Stimulated activated CD4-positive, alpha-beta T cell treated with anti-CD3 and anti-CD28 coated beads, Interleukin-2, amount 100 ng/mL, for 24 hours (primary cell): ENCODE measurements around the gene RALGAPA2.

Source experiments
- DNase-seq, 2 donors: peaks; one replicate each; pipeline ENCODE4 v3.0.0-alpha.2; 2020

Gene RALGAPA2

DNA sequence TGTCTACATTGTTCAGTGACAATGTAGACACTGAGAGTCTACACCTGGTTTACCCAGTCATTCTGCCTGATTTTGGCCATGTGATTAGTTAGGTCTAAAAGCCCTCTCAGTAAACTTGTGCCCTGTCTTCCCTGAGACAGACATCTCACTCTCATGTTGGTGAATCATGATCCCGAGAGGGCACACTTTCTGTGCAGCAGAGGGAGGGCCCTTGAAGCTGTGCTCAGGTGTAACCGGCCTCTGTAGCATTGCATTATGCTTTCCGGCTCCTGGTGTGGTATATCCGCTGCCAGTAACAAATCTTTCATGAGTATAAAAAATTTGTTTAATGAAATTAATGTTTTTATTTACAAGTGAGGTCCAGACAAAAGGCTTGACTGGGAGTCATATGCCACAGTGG is 85.0 kb downstream of the RALGAPA2 start:
- no peak for DNase-seq

DNA sequence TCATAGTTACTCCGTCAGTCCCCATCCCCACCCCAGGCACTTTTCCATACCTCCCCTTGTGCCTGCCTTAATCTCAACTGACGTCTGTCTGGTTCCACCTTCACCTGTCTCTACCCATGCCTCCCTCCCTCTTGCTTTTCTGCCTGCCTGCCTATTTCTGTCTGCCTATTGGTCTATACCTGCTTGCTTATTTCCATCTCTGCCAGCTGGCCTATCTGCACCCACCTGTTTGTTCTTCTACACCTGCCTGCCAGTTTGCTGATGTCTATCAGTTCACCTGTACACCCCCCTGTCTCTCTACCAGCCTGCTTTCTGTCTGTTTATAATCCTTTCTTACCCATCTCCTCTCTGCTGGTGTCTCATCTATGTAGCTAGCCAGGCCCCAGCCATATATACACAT is 87.5 kb downstream of the RALGAPA2 start:
- DNase-seq: no peak

DNA sequence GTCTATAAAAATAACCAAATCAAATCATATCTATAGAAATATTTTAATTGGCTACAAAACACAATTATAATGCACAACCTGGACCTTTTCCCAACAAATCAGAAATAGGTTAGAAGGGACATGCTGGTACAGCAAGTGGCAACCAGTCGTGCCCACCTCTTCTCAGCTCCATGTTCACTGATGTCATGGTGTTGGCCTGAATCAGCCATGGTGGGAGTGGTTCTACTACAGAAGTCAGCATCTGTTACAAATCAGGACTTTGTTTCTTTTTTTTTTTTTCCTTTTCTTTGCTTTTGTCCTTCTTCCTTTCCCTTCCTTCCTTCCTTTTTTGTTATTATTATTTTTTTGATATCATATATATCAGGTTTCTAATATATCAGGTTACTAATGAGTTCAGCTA is 91.2 kb downstream of the RALGAPA2 start:
- no peak for DNase-seq

DNA sequence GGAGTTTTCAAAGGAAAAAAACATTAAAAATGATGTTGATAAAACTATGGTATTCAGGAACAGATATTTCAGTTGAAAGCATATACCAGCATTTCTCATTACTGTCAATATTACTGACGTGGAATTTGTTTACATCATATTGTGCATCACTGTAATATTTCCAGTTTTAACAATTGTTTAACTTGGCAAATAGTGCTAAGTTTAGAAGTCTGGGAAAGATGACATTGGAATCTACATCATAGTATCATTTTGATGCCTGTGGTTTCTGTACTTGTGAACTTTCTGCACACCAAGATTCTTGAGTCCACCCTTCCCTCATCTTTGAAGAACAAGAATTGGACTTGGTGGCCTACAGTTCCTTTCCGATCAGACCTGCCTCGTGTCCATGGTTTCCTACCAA is 98.1 kb downstream of the RALGAPA2 start:
- DNase-seq: no peak

DNA sequence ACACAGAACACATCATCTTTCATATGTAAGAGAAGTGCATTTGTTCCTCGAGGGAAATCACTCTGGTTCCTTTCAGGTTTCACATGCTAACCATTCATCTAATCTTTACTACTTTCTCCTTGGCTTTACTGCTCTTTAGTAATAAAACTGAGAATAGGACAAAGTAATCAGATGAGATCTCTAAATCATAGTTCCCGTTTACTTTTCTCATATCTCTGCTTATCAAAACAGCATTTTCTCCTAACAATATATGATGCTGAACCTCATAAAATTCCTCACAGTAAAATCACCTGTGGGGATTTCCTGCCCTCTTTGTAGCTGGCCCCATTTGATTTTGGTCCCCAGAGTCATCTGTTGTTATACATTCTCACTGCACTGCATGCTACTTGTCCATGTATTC is 100.2 kb downstream of the RALGAPA2 start:
- DNase-seq: no peak

DNA sequence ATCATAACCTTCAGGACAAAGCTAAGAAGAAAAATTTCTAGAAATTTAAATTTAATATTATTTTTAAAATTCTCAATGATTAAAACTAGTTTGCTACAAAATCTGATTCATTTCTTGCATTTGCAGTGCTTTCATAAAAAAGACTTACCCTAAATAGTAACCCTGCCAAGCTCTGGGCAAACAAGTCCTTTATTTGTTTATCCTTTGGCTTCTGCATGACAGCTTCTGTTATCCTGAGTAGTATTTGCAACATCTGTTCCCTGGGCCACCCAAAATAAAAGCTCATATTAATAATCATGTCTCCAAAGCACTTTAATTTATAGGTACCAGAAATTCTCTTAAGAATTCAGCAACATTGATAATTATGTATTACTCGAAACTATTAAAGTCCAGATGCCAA is 101.3 kb downstream of the RALGAPA2 start:
- no peak for DNase-seq

DNA sequence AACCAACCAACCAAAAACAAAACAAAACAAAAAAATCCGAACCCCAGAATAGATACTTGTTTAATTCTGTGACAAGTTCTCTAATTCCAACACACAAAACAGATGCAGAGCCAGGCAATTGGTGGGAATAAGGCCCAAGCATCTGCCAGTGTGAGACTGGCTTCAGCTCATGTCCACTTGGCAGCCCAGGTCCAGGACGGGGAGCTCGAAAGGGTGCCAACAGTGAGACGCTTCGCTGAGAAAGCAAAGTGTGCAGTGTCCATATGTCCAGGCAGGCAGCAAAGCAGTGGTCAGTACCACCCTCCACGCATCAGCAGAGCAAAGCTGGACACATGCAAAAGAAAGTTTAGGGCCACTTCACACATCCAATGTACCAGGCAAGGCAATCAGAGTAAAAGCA is 102.9 kb downstream of the RALGAPA2 start:
- no peak for DNase-seq

DNA sequence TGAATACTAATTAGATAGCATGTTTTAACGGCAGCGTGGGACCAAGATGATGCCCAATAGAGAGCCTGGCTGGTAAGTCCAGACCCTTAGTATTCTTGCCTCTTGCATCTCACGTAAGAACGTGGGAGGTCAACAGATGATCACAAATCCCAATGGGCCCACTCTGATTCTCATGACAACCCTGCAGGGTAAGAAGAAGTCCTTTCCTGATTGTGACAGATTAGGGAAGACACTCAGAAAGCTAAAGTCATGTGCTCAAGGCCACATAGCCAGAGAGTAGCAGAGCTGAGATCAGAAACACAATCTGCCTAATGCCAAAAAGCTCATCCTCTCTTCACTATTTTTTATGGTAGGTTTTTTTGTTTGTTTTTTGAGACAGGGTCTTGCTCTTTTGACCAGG is 103.8 kb downstream of the RALGAPA2 start:
- DNase-seq: no peak

DNA sequence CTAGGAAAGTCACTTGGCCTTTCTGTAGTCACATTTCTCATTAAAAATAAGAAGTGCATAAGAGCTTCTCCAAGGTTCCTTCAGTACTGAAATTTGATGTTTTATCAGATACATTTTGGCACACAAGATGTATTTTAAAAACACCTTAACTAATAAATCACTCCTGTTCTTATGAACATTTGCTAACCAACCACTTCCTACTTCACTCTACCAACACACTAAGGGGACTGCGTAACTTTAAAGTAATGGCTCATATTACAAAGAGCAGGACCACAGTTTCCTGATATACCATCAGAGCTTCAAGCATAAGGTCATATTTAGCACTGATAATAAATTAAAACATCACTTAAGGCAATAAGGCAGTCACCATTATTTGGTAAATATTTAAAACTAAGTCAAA is 104.4 kb downstream of the RALGAPA2 start:
- no peak for DNase-seq

DNA sequence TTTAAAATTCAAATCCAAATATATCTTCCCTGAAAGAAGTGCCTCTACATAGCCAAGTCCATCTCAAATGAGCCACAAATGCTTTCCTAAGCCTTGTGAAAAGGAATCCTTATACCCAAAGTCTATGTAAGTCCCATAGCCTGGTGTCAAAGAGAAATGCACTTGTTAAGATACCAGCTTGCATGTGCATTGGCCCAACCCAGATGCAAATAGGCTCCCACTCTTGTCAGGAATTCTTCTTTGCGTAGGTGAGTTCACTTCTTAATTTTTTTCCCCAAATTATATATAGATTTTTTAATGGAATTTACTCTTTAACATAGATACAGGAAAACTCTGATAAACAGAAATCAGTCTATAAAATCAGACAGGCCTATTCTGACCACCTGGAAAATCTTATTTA is 105.6 kb downstream of the RALGAPA2 start:
- DNase-seq: no peak

DNA sequence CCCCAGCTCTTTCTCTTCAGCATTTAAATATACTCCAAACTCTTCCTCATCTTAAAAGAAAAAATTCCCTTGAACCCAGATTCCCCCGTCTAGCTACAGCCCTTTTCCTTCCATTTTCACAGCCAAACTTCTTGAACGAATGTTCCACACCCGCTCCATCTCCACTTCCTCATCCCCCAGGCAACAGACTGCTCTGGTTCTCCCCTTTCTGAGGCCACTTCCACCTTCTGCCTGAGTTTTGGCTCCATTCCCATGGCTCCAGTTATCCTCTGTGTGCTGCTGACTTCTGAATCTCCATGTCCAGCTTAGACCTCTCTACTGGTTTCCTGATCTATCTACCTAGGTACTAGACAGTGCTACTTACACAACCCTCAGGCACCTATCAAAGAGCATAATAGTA is 106.4 kb downstream of the RALGAPA2 start:
- DNase-seq: no peak

DNA sequence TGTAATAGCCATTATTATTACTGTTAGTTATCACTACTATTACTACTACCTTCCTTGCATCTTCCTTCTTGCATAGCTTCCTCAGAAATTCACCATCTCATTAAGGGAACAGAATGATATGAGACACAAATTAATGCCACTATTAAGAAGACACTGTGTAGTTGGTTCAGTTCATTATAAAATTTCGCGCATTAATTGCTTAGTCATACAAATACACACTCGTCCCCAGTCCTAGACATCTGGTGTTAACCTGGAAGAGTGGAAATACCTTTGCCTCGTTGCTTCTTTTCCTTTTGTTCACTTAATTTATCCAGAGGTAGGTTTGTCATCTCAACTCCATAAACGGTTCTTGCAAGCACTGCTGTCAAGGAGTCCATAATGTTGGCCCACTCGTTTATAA is 107.5 kb downstream of the RALGAPA2 start:
- no peak for DNase-seq

DNA sequence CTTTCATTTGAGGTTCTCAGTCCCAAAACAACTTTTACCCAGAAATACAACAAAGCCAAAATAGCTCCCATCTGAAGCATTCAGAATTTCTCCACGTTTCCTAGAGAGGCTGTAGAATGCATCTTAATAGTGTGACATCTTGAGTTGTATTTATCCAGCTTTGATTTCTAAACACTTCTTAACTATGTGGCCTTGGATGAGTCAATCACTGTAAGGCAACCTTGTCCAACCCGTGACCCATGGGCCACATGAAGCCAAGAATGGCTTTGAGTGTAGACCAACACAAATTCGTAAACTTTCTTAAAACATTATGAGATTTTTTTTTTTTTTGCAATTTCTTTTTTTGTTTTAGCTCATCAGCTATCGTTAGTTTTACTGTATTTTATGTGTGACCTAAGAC is 108.1 kb downstream of the RALGAPA2 start:
- DNase-seq: no peak

DNA sequence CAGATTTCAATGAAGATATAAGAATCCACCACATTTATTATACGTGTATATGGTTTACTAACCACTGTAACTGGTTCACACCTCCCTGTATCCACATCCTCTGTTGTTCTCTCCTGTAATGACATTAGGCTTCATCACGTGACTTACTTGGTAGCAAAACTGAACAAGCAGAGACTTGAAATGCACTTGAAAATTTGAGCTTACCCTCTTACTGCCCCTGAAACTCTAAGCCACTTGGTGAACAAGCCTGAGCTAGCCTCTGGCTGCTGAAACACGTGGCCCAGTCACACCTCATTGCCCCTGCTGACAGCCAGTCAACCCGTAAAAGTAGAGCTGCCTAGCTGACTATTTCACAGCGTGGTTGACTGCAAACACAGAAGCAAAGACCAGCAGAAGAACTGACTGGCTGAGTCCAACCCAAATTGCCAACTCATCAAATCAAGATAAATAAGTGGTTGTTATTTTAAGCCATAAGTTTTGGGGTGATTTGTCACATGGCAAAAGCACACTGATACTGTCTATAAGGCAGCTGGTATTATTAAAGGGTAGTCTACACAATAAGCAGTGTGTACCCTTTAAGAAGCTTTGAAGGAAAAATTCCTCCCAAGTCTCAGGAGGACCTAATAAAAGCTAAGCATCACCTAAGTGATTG is 109.0 kb downstream of the RALGAPA2 start:
- DNase-seq: no peak

DNA sequence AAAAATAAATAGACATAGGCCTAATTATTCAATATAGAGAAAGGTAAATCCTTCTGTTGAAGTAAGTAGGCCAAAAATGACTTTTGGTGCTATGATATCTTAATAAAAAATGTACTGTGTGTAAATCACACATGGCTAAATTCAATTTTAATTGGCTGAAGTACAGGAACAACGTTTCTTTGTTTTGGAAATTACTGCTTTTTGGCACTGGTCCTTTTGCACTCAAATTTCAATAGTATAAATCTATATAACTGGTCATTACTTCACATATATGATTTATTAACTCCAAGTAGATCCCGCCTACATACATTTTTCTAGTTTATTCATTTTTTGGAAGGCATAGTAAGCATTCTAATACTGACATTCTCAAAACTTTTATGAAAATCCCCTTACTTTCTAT is 114.5 kb downstream of the RALGAPA2 start:
- DNase-seq: no peak

DNA sequence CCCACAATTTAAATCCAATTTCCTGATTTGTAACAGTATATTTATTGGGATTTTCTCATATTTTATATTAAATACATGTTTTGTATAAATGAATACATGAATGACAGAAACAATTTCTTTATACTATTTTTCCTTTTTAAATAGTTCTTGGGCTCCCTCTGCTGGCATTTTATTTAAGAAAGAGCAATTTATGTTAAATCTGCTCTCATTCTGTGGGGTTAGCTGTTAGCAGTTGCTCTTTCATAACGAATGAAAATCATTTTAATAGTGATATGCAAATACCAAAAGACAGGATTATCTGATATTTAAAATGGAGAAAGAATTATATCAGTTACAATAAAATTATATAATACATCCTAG is 118.3 kb downstream of the RALGAPA2 start:
- DNase-seq: no peak

DNA sequence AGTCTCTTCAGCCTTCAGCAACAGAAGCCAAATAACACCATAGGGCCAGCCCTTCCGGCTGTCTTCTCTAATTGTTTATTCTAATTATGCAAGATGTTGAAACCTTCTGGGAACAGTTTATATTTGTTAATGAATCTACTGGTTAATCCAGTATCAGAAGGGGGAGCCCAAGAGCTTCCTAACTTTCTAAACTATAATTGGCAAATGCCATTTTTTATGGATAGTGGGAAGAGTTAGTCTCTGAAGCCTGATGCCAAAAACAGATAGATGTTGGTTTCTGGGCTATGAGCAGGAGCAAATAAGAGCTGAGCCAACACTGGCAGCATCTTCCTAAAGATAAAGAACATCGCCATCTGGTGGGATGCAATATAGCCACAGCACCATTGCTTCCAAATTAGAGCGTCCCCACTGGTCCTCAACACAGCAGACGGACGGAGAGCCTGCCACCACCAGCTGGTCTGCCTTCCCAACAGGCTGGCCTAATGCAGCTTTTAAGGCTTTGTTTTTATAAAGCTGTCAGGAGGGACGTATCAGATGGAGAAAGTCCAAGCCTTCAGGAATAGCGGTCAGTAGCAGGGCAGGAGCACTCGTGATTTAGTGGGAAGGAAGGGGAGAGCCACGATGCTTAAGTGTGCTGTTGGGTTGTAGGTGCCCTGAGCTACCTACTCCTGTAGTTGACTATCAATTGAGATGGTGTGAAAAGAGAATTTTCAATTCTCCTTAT is 118.8 kb downstream of the RALGAPA2 start:
- DNase-seq: peak in 1 of 2 donors; percentile 14

DNA sequence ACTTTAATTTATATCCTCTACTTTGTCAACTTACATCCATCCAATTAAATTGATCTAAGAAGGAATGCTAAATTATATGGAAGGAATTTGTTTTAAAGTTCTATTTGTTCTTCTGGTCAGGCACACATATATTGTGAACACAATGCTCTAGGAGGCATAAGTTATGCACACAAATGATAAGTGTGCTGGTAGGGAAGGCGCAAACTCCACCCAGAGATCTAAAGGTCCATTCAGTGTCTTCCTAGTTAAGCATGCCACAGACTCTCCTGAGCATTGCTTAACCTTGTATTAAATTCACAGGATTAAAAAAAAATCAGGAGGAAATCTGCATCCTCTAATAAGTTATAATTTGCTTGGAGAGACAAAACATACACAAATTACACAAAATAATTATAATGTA is 127.3 kb downstream of the RALGAPA2 start:
- no peak for DNase-seq

DNA sequence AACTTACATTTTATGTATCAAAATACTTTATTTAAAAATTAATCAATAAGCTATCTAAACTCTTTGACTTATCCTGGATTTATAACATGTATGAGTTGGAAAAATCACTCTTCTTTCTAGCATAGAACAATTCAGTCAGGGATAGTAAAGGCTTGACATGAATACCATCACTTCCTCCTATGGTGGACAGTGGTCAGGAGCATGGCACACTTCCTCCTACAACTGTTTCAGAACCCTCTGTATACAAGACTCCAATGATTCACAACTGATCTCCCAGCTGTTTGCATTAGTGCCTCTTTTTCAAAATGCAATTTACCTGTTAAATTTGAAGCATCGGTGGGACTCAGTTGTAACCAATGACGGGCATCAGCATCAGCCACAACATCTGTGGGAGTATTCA is 129.7 kb downstream of the RALGAPA2 start:
- DNase-seq: no peak

DNA sequence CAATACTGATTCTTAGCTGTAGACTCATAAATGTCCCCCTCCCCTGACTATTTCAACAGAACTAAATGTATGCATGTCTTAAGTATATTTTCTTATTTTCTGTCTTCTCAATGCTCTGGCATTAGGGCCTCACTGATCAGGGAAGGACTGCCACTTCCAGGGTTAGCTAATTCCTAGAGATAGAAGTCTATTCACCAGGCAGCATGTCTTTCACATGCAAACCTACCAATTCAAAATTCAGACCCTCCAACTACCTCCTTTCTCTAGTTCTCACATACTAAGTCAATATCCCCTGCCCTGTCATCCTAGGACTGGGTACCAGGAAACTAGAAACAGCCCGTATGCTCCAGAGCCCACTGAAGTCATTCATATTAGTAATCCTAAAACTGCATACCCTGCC is 132.3 kb downstream of the RALGAPA2 start:
- no peak for DNase-seq

DNA sequence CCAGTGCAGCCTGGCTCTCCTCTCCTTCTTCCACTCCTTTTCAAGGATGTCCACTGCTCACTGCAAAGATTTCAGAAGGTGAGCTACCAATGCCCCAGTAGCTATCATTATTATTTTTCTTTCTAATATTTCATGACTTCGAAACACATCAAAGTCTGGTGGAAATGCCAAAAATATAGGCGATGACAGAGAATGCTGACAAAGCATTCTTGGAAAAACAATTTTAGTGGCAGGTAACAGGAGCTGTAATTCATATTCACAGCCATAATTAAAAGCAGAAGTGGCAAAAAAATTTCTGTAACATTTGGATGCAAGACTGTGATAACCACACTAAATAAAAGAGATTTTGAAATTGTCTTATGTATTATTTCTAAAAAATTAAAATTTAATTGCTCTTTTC is 133.6 kb downstream of the RALGAPA2 start:
- no peak for DNase-seq

DNA sequence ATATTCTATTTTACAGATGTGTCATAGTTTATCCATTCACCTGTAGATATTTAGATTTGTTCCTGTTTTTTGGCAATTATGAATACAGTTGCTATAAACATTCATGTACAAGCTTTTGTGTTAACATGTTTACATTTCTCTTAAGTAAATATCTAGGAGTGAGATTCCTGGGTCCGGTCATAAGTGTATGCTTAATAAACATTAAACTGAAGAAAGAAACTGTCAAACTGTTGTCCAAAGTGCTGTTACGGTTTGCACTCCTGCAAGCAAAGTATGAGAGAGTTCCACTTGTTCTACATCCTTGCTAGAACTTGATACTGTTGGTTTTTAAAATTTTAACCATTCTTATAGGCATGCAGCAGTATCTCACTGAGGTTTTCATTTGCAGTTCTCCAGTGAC is 138.6 kb downstream of the RALGAPA2 start:
- no peak for DNase-seq

DNA sequence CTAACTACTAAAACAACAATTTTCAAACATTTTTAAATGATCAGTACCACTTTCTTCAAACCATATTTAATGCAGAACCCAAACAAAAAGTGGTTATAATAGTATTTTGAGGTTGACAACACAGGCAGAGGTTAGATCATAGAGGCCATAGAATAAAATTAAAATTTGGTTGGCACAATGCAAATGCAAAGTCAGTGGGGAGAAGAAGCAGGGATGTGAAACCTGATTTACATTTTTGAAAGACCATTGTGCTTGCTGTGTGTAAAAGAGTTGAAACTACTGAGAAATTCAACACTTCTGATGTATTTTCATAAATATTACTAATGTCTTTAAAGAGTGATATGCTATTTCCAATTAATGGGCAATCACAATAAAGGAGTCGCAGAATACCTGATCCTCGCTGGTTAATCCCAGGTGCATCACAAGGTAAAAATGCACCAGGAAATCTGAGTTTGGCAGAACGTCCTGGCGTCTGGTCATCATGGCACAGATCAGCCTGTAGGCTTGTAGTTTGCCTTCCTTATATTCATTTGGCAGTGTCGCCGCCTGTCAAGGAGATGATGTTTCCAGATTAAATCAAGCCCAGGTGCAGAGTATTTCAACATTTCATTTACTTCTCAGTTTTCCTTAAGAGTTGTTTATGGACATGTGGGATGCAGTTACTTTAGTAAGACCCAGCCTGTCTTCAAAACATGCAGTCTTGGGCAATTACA is 141.2 kb downstream of the RALGAPA2 start:
- DNase-seq: no peak

DNA sequence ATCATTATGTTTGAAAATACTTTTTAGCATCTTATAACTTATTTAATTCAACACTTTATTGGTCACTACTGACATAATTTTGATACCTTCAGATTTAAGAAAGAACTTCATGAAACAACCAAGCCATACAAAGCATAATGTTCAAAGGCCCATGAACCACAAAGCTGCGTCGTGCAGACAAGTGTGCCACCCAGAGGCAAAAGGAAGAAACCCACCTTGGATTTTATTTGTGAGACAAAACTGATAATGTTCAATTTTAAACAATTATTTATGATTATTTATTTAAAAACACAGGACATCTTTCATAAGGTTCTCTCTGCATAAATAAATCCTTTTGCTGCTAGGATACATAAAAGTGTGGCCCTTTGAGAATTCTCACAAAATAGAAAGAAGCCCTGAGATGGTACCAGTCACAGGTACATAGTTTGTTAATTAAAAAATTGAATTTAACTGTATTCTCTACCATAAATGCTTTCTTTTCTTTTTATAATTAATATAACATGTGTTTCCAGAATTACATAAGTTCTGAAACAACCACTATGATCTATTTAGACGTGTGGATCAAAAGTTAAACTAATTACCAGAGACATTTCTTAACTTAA is 143.7 kb downstream of the RALGAPA2 start:
- peak; percentile 32 to 33 for DNase-seq
